ENCODE data around the gene ARMC12. TPM values are rescaled to one million over a fixed set of nuclear protein-coding genes. Genes with fewer than 3 reads are reported as not detected.
A peak's percentile ranks its signal among the peaks of the same experiment; 100 is the strongest.

Gene ARMC12
- total and polyA plus RNA-seq, 10 of the 15 experiments (the other 5 are each of a cell fraction or from before 2014, with no cell fraction given) = 0.10 to 1.6 (median 0.62) TPM

DNA sequence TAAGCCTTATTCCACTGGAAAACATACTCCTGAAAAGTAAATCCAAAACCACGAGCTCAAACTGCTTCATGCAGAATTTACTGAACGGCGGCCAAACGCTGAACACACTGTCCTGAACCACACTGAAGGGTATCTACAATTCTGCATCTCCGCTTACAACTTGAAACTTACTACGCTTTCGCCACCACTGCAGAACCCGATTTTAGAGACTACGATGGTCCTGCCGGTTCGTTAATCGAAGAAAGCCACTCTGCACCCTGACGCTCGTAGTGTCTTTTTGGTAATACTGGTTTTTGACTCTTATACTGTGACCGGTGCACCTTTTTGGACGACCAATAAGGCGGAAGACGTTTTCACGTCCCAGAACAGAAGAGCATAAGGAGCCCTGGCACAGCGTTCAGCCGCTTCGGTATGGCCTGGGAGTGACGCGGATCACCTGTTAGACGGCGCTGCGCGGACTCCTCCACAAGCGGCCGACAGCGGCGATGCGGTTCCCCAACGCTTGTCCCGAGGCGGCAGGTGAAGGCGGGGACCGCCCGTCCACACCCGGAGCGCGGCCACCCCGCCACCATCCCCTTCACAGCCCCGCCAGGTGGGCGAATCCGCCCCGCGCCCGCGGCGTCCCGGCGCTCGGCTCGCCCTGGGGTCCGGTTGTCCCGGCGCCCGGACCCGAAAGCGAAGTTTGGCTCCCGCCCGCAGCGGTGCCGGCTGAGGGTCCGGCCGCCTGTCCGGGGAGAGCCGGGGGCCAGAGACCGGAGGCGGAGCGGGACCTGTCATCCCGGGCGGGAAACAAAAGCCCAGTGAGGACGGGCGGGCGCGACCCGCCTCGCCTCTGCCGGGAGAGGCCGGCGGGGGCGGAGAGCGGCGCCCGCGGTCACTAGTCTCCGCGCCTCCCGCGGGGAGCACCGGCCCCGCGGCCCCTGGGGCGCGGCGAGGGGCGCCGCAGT lies 48.9 kb upstream of the ARMC12 start (continued):
- no peak for TF ChIP-seq CUX1 (IDR thresholded peaks at IDR 0.05; ENCODE audit: insufficient replicate concordance, low read depth, low read length)
- no peak for TF ChIP-seq REST (IDR thresholded peaks at IDR 0.05; ENCODE audit: low read depth, low read length)
- no peak for TF ChIP-seq BCLAF1 (IDR thresholded peaks at IDR 0.05)
- peak; percentile 30; the same call in 1 of the 2 replicates for TF ChIP-seq SIN3A (IDR thresholded peaks at IDR 0.05; ENCODE audit: low read depth, low read length)
- no peak for TF ChIP-seq RAD51 (IDR thresholded peaks at IDR 0.05)
- TF ChIP-seq, protein P1, sequence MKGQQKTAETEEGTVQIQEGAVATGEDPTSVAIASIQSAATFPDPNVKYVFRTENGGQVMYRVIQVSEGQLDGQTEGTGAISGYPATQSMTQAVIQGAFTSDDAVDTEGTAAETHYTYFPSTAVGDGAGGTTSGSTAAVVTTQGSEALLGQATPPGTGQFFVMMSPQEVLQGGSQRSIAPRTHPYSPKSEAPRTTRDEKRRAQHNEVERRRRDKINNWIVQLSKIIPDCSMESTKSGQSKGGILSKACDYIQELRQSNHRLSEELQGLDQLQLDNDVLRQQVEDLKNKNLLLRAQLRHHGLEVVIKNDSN (IDR thresholded peaks at IDR 0.05; ENCODE audit: borderline replicate concordance, extremely low read length, insufficient read depth, low read depth, low read length) = no peak
- no peak for TF ChIP-seq CHD4 (IDR thresholded peaks at IDR 0.05)
- TF ChIP-seq RB1 (IDR thresholded peaks at IDR 0.05; ENCODE audit: borderline replicate concordance) = no peak
- TF ChIP-seq CBFB (IDR thresholded peaks at IDR 0.05; ENCODE audit: low read depth) = 0 out of 2 replicates have a peak, but pooled peaks have one; percentile 36
- no peak for TF ChIP-seq POLR2AphosphoS5 (IDR thresholded peaks at IDR 0.05; ENCODE audit: low read length)
- TF ChIP-seq HDGF (IDR thresholded peaks at IDR 0.05) = 0 out of 2 replicates have a peak, but pooled peaks have one; percentile 35
- no peak for TF ChIP-seq GABPA (IDR thresholded peaks at IDR 0.05; ENCODE audit: low read depth)
- no peak for TF ChIP-seq BMI1 (IDR thresholded peaks at IDR 0.05; ENCODE audit: borderline replicate concordance)
- TF ChIP-seq SMAD1 (IDR thresholded peaks at IDR 0.05; ENCODE audit: low read depth, partially characterized antibody) = no peak
- TF ChIP-seq ZZZ3 (IDR thresholded peaks at IDR 0.05; ENCODE audit: control insufficient read depth, insufficient read length, low read depth) = no peak

Measured in GM12878 (cell line).